PC-3 (cell line): ENCODE data around the gene KCNC1.

ENCODE experiments used
- CTCF ChIP-seq: fragments of 300-600 bp; sonication (generic); conservative IDR thresholded peaks from 2 replicates; pipeline ENCODE4 v1.5.1; 2017; ENCODE audit warnings: antibody characterized with exemption, low read depth, mild to moderate bottlenecking, low read length
- EZH2phosphoT487 ChIP-seq: fragments of 300-600 bp; sonication (generic); IDR thresholded peaks from 2 replicates; pipeline ENCODE4 v1.6.1; 2018; ENCODE audit warnings: mild to moderate bottlenecking, antibody characterized with exemption, low read length, borderline replicate concordance

GRCh38 chr11:17771415-17771814 lies 36.8 kb downstream of the KCNC1 start:
- TF ChIP-seq CTCF (no peak), EZH2phosphoT487 (no peak)
